Endothelial cell of umbilical vein (primary cell): Measurements from ENCODE around the gene STK24. TPM values are rescaled to one million over a fixed set of nuclear protein-coding genes. Genes with fewer than 3 reads are reported as not detected.

ENCODE experiments used
- BruUV-seq: library from RNA; stranded (reverse); fragments of 400-500 nt; replicated peaks from 2 replicates; lab custom pipeline; 2021; lab: Mats Ljungman, UMichigan
- CTCF ChIA-PET: fragments of 300-600, 350-600 bp; sonication (Branson Sonifier 250); formaldehyde crosslinking; loops from one replicate; lab custom pipeline; 2021; ENCODE audit warnings: antibody characterized with exemption, inconsistent platforms; lab: Charles Lee
- POLR2A ChIA-PET: fragments of 300-600, 350-600 bp; sonication (Branson Sonifier 250); formaldehyde crosslinking; loops from one replicate; lab custom pipeline; 2021; ENCODE audit warnings: antibody characterized with exemption, inconsistent platforms; lab: Charles Lee
- DNase-seq: peaks from one replicate; pipeline ENCODE4 v3.0.0-alpha.2; 2011; ENCODE audit warnings: low read depth, low spot score
- FAIRE-seq: peaks from 2 replicates; lab custom pipeline; 2011; peaks lifted over from hg19 to GRCh38; lab: Jason Lieb, UNC
- H2AFZ ChIP-seq: 2 replicates; pipeline ENCODE4 v1.6.0; 2012; ENCODE audit warnings: low read depth, low read length, control low read depth, inconsistent platforms
- H3K27ac ChIP-seq: 2 replicates; pipeline ENCODE4 v1.5.1; 2011; ENCODE audit warnings: low read depth, mild to moderate bottlenecking, control low read depth, low read length, moderate library complexity; ENCODE audit not compliant: insufficient read depth
- H3K27me3 ChIP-seq, 2 experiments: 2 replicates each; pipeline versions ENCODE4 v1.6.0 to v1.6.1; 2011; ENCODE audit warnings: low read length in 2 of 2, mixed read lengths in 1 of 2; ENCODE audit not compliant: control insufficient read depth in 2 of 2, insufficient read depth in 2 of 2
- H3K36me3 ChIP-seq, 2 experiments: 2 replicates in 1 of 2; 3 replicates in 1 of 2; pipeline ENCODE4 v1.5.1; 2011; ENCODE audit warnings: low read length in 2 of 2, mild to moderate bottlenecking in 1 of 2, moderate library complexity in 1 of 2; ENCODE audit not compliant: control insufficient read depth in 2 of 2, insufficient read depth in 2 of 2; ENCODE audit errors: extremely low read depth in 1 of 2
- H3K4me1 ChIP-seq: 3 replicates; pipeline ENCODE4 v1.5.1; 2011; ENCODE audit warnings: mild to moderate bottlenecking, low read length; ENCODE audit not compliant: control insufficient read depth, insufficient read depth; ENCODE audit errors: extremely low read depth
- H3K4me2 ChIP-seq: 2 replicates; pipeline ENCODE4 v1.6.1; 2011; ENCODE audit warnings: low read length, control low read depth, mixed read lengths; ENCODE audit not compliant: insufficient read depth
- H3K4me3 ChIP-seq, 3 experiments: fragments of 200-600 bp in 1 of 3; sonication (generic), shearing (Covaris generic) in 1 of 3; replicated peaks in 1 of 3; 2 replicates each; pipeline ENCODE4 v1.5.1; 2011 to 2016; ENCODE audit warnings: control low read depth in 3 of 3, low read length in 3 of 3, mild to moderate bottlenecking in 2 of 3, inconsistent platforms in 1 of 3, low read depth in 1 of 3, moderate library complexity in 1 of 3; ENCODE audit not compliant: insufficient read depth in 1 of 3
- H3K79me2 ChIP-seq: 2 replicates; pipeline ENCODE4 v1.6.0; 2012; ENCODE audit warnings: low read length, inconsistent platforms; ENCODE audit not compliant: control insufficient read depth, insufficient read depth
- H3K9ac ChIP-seq: replicated peaks from 2 replicates; pipeline ENCODE3; 2011; ENCODE audit warnings: low read length, control low read depth; ENCODE audit not compliant: insufficient read depth; ENCODE audit errors: extremely low read depth
- H3K9me1 ChIP-seq: replicated peaks from 3 replicates; pipeline ENCODE4 v1.6.0; 2011; ENCODE audit warnings: mild to moderate bottlenecking, low read length; ENCODE audit not compliant: control insufficient read depth, insufficient read depth; ENCODE audit errors: extremely low read depth
- H3K9me3 ChIP-seq: replicated peaks from 2 replicates; pipeline ENCODE4 v1.5.1; 2012; ENCODE audit warnings: low read length, inconsistent platforms; ENCODE audit not compliant: control insufficient read depth, insufficient read depth
- H4K20me1 ChIP-seq: replicated peaks from 2 replicates; pipeline ENCODE3; 2011; ENCODE audit warnings: mild to moderate bottlenecking, low read length; ENCODE audit not compliant: control insufficient read depth, insufficient read depth; ENCODE audit errors: extremely low read depth
- EZH2 ChIP-seq: IDR thresholded peaks from 2 replicates; pipeline ENCODE4 v1.6.1; 2012; ENCODE audit warnings: borderline replicate concordance, low read depth, mild to moderate bottlenecking, moderate library complexity, low read length, inconsistent platforms; ENCODE audit not compliant: severe bottlenecking
- FOS ChIP-seq: IDR thresholded peaks from 2 replicates; pipeline ENCODE4 v1.6.1; 2011; ENCODE audit warnings: mild to moderate bottlenecking, low read length, moderate library complexity, borderline replicate concordance; ENCODE audit not compliant: insufficient read depth
- GATA2 ChIP-seq: IDR thresholded peaks from 2 replicates; pipeline ENCODE4 v1.7.0; 2011; ENCODE audit warnings: low read depth, mild to moderate bottlenecking, moderate library complexity, mixed read lengths, low read length; ENCODE audit not compliant: insufficient read length, insufficient read depth
- JUN ChIP-seq: IDR thresholded peaks from 2 replicates; pipeline ENCODE4 v1.6.1; 2011; ENCODE audit warnings: borderline replicate concordance, low read depth; ENCODE audit not compliant: insufficient read length, insufficient read depth
- MYC ChIP-seq: IDR thresholded peaks from one replicate; pipeline ENCODE4 v1.6.1; 2011; ENCODE audit warnings: mild to moderate bottlenecking, low read depth, low read length
- POLR2A ChIP-seq: IDR thresholded peaks from 2 replicates; pipeline ENCODE4 v1.6.1; 2012; ENCODE audit warnings: low read depth, mild to moderate bottlenecking, control low read depth, low read length
- POLR2AphosphoS5 ChIP-seq: IDR thresholded peaks from 2 replicates; pipeline ENCODE4 v1.6.1; 2012; ENCODE audit warnings: low read depth, mild to moderate bottlenecking, control low read depth, low read length, moderate library complexity; ENCODE audit not compliant: insufficient read depth
- dilution Hi-C: fragments of 300-500 bp; cut with MboI; formaldehyde crosslinking; loops from one replicate; pipeline ENCODE4 v1.15.0; 2019; ENCODE audit warnings: low sequenced_read_pairs; ENCODE audit not compliant: extremely low pct_ligation_motif_present
- intact Hi-C: fragments of 100-400 bp; cut with micrococcal nuclease; formaldehyde crosslinking; loops from one replicate; pipeline ENCODE4 v1.10.0; 2022
- polyA plus RNA-seq, 4 experiments: library from polyadenylated mRNA; depleted of rRNA in 3 of 4; stranded (reverse) in 3 of 4; unstranded in 1 of 4; fragments of >200 nt; gene quantifications; 2 replicates each; pipeline versions ENCODE4 v1.2.1 to v1.2.3, GENCODE V29; 2011 to 2012; ENCODE audit warnings: missing spikeins in 1 of 4
- total RNA-seq: library from RNA; stranded (reverse); gene quantifications from 2 replicates; pipeline ENCODE4 v1.2.3, GENCODE V29; 2021
- TF ChIP-seq, protein P1 (sequence below), 2 donors: IDR thresholded peaks; 1 replicate in 1 of 2; 2 replicates in 1 of 2; pipeline ENCODE4 v1.5.1; 2011; ENCODE audit warnings: low read length in 2 of 2, mild to moderate bottlenecking in 2 of 2, moderate library complexity in 2 of 2, control low read depth in 1 of 2, inconsistent platforms in 1 of 2, low read depth in 1 of 2; ENCODE audit not compliant: insufficient read depth in 1 of 2; ENCODE audit errors: extremely low read depth in 1 of 2
- TF ChIP-seq, protein P2 (sequence below): IDR thresholded peaks from 2 replicates; pipeline ENCODE4 v1.6.1; 2011; ENCODE audit not compliant: insufficient read depth, insufficient read length

The STK24 gene
- total and polyA plus RNA-seq, 2 donors (not counting 3 experiments of a cell fraction or from before 2014, with no cell fraction given), result 43.3 to 100 TPM

DNA sequence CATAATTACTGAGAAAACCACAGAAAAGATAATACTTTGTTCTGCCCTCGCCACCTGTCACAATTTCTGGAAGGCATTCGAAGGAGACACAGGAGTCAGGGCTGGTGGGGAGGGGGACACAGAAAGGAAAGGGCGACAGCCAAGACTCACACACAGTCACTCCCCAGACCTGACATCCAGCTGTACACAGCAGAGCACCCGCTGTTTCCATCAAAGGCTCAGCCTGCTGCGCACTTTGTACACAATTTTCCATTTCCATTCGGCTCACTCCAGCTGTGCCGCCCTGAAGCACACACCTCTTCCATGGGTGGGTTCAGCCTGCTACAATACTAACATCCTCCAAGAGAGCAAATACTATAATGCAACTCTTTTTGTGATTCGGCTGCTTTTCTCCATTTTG is 38.0 kb downstream of the STK24 start:
- H4K20me1 ChIP-seq, result peaks cover 14% of the 10 kb centered on the region
- no peak for FAIRE-seq

More for the DNA sequence above, 38.0 kb downstream of the STK24 start:
- intact Hi-C loops (no loop called here), dilution Hi-C loops (no loop called here)
- Histone ChIP-seq H3K79me2 (peaks cover 98% of the 10 kb centered on the region), H3K36me3 (peaks cover 0 to 2% of the 10 kb centered on the region in 2 experiments), H3K4me3 (no peak overlapping the region), H3K4me1 (peaks cover 15% of the 10 kb centered on the region), H3K9me1 (no peaks in the 10 kb centered on the region), H2AFZ (no peak overlapping the region), H3K4me2 (no peak overlapping the region), H3K9me3 (no peaks in the 10 kb centered on the region), H3K27me3 (no peaks in the 10 kb centered on the region), H3K9ac (no peak overlapping the region), H3K27ac (no peak overlapping the region)
- no TSS peak for BruUV-seq
- DNase-seq, result no peak
- no peak for TF ChIP-seq FOS
- no peak for TF ChIP-seq POLR2AphosphoS5
- TF ChIP-seq GATA2, result no peak
- TF ChIP-seq POLR2A, result no peak
- no peak for TF ChIP-seq EZH2
- no peak for TF ChIP-seq JUN
- TF ChIP-seq, protein P1, sequence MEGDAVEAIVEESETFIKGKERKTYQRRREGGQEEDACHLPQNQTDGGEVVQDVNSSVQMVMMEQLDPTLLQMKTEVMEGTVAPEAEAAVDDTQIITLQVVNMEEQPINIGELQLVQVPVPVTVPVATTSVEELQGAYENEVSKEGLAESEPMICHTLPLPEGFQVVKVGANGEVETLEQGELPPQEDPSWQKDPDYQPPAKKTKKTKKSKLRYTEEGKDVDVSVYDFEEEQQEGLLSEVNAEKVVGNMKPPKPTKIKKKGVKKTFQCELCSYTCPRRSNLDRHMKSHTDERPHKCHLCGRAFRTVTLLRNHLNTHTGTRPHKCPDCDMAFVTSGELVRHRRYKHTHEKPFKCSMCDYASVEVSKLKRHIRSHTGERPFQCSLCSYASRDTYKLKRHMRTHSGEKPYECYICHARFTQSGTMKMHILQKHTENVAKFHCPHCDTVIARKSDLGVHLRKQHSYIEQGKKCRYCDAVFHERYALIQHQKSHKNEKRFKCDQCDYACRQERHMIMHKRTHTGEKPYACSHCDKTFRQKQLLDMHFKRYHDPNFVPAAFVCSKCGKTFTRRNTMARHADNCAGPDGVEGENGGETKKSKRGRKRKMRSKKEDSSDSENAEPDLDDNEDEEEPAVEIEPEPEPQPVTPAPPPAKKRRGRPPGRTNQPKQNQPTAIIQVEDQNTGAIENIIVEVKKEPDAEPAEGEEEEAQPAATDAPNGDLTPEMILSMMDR (IDR thresholded peaks at IDR 0.05; ENCODE audit: extremely low read depth in 1 of 2, insufficient read depth in 1 of 2, low read depth in 1 of 2, low read length in 2 of 2), result no peak
- TF ChIP-seq, protein P2, sequence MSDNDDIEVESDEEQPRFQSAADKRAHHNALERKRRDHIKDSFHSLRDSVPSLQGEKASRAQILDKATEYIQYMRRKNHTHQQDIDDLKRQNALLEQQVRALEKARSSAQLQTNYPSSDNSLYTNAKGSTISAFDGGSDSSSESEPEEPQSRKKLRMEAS, result no peak
- no peak for TF ChIP-seq MYC
- ChIA-PET CTCF (no interaction called here), POLR2A (no interaction called here)
